HG02763 (cell line): ENCODE data around the gene FOXP3.
"Not testable (repeated sequence)": the region's sequence is repeated elsewhere in the genome, so short reads cannot be mapped to it uniquely, and the experiment has no call there.

Experiments
- ATAC-seq: cut with Tn5 transposase; IDR thresholded peaks from one replicate; pipeline ENCODE4 v1.9.1; 2021; ENCODE audit warnings: mild to moderate bottlenecking, moderate library complexity; ENCODE audit not compliant: unreplicated experiment

FOXP3 gene

GRCh38 chrX:49264460-49264859 is at the start of gene FOXP3:
TSS of gene FOXP3 (minus strand) at chrX:49264710. CDS start at chrX:49258505, 6,205 bp downstream.
- no peak for ATAC-seq

DNA sequence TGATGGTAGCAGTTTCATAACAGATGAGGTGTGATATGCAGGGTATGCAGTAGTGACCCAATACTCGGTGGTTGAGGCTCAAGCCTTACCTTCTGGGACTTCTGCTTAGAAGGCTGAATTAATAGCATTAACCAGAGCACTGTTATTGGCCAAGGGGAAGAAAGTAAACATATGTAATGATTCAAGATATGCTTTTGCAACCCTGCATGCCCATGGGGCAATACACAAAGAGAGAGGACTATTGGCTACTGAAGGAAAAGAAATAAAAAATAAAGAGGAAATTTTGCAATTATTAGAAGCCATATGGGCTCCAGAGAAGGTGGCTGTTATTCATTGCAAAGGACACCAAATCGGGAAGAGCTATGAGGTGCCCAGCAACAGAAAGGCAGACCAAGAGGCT is 47.7 kb upstream of the FOXP3 start:
- no peak for ATAC-seq

DNA sequence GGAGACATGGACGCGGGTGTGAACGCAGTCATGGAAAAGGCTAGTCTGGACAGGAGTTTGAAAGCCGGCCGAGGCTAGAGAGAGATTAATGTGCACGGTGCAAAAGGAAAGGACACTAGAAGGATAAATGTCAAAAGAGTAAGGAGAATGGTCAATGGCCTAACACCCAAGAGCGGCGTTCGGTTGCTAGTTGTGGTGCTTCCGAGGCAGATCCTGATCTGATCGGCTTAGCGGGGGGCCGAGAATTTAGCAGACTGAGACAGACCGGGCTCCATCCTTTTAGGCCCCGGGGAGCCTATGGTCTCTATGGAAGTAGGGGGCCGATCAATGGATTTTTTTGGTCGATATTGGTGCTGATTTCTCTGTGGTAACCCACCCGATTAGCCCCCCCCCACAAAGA is 45.9 kb upstream of the FOXP3 start:
- ATAC-seq = no peak

DNA sequence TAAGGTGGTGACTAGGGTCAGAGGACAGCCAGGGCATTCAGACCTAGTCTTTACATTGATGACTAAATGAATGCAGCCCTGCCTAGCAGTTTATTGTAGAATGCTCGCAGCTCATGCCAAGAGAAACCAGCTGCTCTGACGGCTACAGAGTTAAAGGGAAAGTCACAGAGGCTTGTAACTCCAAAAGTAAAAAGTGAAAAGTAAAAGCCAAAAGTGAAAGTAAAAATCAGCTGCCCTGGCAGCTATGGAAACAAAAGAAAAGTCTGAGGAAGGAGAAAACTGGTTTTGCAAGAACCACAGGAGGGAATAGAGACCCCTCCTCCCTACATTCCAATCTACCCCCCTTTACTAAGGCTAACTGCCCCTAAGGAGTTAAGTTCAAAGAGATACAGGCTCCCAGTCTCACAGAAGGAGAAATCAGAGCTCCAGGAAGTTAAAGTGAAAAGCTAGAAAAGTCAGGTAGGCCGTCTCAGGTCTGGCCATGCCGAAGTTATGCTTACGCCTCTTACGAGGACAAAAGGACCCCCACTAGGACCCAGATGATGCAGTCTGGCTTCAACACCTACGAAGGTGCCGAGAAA is 45.0 kb upstream of the FOXP3 start:
- no peak for ATAC-seq

DNA sequence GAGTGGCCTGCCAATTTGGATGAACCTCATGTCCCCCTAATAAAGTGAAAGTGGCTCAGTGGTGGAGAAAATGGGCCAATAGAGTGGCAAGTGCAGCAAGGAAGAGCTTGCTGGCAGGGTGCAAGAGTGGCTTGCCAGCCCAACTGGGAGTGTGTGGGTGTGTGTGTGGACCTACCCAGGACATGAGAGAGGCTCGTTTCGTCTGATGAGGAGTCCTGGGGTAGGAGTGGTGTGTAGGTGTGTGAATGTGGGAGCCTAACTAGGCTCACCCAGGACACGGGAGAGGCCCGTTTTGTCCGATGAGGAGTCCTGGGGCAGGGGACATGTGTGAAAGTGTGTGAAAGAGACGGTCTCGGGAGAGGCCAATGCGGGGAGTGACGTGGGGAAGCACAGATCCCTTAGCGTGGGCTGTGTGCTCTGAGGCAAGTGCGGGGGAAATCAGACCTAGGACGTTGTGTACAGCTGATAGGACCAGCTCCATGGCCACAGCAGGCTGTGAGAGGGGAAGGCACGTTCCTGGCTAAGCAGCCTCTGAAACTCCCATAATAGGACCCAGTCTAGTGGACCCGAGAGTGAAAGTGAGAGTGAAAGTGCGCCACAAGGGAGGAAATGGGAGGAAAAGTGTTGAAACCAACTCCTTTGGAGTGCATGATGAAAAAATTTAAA is 44.2 kb upstream of the FOXP3 start:
- no peak for ATAC-seq

DNA sequence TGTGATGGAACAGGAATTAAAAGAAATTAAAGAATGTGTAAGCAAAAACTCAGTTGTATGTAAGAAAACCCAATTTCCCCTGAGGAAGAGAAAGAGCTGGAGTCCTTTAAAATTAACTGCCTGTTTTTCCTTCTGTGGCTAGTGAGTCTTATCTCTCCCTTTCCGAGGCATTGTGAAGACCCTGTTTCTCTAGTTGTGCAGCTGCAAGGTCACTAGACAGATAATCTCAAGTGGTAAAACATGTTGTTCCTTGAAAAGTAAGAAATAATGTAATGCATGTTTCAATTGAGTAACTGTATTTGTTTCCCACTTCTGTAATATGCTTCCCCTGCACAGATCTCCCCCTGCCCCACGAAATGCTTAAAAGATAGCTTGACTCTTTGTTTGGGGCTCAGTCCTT is 43.3 kb upstream of the FOXP3 start:
- not testable (repeated sequence) for ATAC-seq

DNA sequence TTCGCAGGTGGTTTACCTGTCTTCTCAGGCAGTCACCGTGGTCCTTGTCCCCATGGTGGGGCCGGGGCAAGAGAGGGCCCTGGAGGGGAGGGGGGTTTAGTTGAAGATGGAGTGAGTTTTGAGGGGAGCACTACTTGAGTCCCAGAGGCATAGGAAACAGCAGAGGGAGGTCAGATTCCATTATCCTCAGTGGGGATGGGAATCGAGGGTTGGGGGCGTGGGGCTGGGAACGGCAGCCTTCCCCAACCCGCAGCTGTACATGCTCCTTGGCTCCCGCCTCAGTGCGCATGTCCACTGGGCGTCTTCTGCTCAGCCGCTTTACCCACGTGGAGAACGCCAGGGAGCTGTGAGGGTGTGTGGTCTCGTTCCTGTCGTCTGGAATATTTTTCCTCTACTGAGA is 38.8 kb upstream of the FOXP3 start, which contains the start of gene GAGE10:
TSS of gene GAGE10 (plus strand) at position 301 of the 400 bp plus-strand sequence. CDS start 1,214 bp downstream, outside the sequence.
- ATAC-seq = no peak

- no peak for ATAC-seq
Measured at GRCh38 chrX:49300703-49301102, 36.2 kb upstream of the FOXP3 start.

DNA sequence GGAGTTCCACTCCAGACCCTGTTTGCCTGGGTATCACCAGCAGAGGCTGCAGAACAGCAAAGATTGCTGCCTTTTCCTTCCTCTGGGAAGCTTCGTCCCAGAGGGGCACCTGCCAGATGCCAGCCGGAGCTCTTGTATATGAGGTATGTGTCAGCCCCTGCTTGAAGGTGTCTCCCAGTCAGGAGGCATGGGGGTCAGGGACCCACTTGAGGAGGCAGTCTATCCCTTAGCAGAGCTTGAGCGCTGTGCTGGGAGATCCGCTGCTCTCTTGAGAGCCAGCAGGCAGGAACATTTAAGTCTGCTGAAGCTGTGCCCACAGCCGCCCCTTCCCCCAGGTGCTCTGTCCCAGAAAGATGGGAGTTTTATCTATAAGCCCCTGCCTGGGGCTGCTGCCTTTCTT is 34.8 kb upstream of the FOXP3 start:
- not testable (repeated sequence) for ATAC-seq

- ATAC-seq = no peak
Measured at GRCh38 chrX:49292400-49293362, 28.2 kb upstream of the FOXP3 start.

DNA sequence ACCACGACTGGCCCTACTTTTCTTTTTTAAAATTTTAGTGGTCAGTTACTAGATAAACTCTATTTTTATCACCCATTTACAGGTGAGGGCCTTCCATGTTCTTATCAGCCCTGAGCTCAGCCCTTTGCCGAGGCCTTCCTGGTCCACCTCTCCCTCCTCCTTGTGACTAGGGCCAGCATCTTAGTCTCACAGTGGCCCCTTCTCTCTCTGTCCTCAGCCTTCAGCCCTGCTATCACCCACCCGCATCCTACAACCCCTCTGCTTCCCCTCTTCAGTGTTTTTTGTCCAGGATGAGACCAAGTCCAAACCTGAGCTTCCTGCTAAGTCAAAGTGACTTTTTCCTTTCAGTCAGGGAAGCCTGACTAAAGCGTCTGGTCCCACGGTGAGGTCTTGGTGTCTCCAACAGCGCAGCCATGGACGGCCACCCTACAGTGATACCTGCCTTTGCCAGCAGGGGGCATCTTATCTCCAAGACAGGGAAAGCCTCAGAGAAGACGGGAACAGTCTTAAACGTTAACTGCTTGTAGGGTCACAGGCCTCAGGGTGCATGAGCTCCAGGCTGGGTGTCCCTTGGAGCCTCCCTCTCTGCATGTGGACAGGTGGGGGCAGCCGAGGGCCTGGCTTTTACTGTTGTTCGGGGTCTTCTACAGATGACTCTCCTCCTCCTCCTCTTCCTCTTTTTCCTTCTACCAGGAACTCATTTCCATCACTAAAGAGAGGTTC is 27.3 kb upstream of the FOXP3 start:
- no peak for ATAC-seq

DNA sequence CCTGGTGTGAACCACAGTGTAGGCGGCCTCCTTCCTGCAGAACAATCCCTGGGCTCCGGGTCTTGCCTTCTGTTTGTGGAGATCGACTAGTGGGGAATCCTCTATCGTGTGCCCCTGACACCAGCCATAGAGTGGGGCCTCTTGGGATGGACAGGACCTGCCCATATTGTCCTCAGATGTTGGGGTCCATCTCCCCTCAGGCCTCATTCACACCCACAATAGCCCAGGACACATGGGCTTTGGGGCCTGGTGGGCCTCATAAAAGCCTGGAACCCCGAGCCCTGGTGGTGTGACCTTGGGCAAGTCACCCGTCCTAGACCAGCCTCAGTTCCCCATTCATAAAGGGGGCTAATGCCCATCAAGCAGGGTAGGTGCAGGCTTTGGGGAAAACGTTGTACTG is 25.7 kb upstream of the FOXP3 start:
- no peak for ATAC-seq

DNA sequence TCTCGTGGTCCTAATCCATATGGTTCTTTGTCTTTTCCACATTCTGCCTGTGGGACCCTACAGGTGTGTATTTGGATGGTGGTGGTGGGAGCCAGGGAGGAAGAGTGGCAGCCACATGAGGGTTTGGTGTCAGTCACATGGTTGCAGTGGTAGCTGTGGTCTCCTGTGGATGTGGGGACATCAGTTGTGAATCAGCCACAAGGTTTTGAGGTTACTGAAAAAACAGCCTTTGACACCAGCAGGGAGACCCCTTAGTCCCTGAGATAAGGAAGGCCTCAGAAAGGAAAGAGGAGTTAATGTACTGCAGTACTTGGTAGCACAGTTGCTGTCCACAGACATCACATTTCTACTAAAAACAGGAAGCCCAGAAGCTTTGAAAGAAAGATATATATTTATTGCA is 23.2 kb upstream of the FOXP3 start:
- no peak for ATAC-seq

DNA sequence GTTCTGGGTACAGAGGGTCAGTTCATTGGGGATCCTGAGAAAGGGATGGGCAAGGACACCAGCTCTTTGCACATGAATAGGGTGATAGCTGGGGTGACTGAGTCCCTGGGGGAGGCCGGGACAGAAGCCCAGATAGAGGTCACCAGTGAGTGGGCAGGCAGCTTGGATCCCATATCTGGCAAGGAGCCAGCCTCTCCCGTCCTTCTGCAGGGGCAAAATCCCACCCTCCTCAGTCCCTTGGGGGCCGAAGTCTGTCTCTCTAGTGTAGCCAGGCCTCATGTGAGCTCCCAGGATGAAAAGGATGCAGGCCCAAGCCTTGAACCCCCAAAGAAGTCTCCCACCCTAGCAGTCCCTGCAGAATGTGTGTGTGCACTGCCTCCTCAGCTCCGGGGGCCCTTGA is 22.1 kb upstream of the FOXP3 start:
- no peak for ATAC-seq

DNA sequence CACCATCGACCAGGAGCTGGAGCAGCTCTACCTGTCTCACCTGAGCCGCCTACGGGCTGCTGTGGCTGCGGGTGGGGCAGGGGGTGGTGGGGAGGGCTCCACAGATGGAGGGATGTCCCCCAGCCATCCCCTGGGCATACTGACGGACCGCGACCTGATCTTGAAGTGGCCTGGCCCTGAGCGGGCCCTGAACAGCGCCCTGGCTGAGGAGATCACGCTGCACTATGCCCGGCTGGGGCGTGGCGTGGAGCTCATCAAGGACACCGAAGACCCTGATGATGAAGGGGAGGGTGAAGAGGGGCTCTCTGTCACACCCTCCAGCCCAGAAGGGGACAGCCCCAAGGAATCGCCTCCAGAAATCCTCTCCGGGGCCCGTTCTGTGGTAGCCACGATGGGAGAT is 21.6 kb upstream of the FOXP3 start:
- no peak for ATAC-seq

DNA sequence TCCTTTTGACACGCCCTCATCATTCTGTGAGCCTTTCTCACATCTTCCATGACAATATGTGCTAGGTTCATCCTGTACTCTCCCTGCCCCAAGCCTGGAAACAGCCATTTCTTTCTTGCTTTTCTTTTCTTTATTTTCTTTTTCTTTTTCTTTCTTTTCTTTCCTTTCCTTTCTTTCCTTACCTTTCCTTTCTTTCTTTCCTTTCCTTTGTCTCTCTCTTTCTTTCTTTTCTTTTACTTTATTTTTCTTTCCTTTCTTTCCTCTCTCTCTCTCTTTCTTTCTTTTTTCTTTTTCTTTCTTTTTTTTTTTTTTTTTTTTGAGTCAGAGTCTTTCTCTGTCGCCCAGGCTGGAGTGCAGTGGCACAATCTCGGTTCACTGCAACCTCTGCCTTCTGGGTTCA is 19.7 kb upstream of the FOXP3 start:
- ATAC-seq = no peak

DNA sequence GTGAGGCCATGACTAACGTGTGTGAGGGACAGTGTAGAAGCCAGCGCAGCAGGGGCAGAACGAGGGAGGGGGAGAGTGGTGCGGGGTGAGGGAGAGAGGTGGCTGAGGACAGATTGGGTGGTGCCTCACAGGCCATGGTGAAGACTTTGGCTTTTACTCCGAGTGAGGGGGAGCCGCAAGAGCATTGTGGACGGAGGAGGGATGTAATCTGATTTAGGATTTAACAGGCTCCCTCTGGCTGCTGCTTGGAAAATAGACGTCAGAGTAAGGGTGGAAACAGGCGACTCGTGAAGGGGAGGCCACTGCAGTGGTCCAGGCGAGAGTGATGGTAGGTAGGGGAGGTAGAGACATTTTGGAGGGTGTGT is 18.1 kb upstream of the FOXP3 start:
- ATAC-seq = no peak

DNA sequence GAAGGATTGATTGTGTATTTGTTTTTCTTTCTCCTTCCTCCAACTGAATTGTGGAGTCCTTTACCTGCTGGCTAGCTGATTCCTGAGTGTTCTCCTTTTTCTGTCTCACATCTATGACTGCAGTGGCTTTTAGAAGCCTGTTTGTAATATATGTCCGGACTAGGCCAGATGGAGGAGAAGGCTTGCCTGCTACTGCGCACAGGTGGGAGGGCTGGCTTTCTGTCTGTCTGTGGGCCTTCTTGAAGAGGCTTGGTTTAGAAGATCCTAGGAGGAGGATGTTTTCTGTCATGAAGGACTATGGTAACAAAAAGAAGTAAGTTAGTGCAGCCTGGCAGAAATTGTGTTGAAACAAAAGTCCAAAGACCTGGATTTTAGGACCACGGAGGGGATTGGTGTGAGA is 13.6 kb upstream of the FOXP3 start:
- no peak for ATAC-seq

GRCh38 chrX:49277535-49277830 is 13.0 kb upstream of the FOXP3 start:
- ATAC-seq = no peak

- ATAC-seq = no peak
Measured at GRCh38 chrX:49276671-49277534, 12.4 kb upstream of the FOXP3 start.
